Activated naive CD8-positive, alpha-beta T cell (primary cell): ENCODE measurements around the gene ABI3BP.
"Not testable (repeated sequence)": the region's sequence is repeated elsewhere in the genome, so short reads cannot be mapped to it uniquely, and the experiment has no call there.

Experiments used
- H3K27ac Mint-ChIP-seq: one replicate; pipeline ENCODE4 v1.8.0; 2021; ENCODE audit warnings: mixed read lengths
- H3K27me3 Mint-ChIP-seq: one replicate; pipeline ENCODE4 v1.8.0; 2021; ENCODE audit warnings: mixed read lengths
- H3K36me3 Mint-ChIP-seq: one replicate; pipeline ENCODE4 v1.8.0; 2021; ENCODE audit warnings: mixed read lengths
- H3K4me1 Mint-ChIP-seq: one replicate; pipeline ENCODE4 v1.8.0; 2021; ENCODE audit warnings: low read depth, mixed read lengths
- H3K4me3 Mint-ChIP-seq: one replicate; pipeline ENCODE4 v1.8.0; 2021; ENCODE audit warnings: mild to moderate bottlenecking, mixed read lengths
- H3K9me3 Mint-ChIP-seq: one replicate; pipeline ENCODE4 v1.8.0; 2021; ENCODE audit warnings: low read depth, mixed read lengths

ABI3BP gene

DNA sequence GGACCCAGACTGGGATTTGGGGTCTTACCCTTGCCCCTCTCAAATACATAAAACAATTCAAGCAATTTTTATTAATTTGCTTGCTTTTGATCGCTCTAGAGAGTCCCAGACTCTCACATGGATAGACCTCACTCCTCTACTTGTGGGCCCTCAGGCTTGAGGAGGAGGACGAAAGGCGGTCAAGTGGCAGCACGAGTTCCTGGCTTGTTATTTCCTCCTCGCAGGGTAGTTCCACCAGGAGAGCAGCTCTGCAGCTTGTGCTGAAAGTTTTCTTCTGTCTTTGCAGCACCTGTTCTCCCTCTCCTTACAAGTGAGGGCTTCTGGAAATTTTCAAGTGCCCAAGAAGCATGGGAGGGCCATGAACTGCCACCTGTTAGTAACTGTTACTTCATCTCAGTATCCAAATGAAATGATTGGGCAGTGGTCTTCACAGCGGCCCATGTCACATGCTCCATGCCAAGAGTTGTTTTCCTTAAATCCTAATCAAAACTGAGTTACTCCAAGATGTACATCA lies 22.7 kb downstream of the ABI3BP start:
- Mint-ChIP-seq H3K27ac (no peak overlapping the region), H3K36me3 (no peaks in the 10 kb centered on the region), H3K9me3 (no peaks in the 10 kb centered on the region), H3K4me1 (no peaks in the 10 kb centered on the region), H3K4me3 (no peak overlapping the region), H3K27me3 (peaks cover 5% of the 10 kb centered on the region)

DNA sequence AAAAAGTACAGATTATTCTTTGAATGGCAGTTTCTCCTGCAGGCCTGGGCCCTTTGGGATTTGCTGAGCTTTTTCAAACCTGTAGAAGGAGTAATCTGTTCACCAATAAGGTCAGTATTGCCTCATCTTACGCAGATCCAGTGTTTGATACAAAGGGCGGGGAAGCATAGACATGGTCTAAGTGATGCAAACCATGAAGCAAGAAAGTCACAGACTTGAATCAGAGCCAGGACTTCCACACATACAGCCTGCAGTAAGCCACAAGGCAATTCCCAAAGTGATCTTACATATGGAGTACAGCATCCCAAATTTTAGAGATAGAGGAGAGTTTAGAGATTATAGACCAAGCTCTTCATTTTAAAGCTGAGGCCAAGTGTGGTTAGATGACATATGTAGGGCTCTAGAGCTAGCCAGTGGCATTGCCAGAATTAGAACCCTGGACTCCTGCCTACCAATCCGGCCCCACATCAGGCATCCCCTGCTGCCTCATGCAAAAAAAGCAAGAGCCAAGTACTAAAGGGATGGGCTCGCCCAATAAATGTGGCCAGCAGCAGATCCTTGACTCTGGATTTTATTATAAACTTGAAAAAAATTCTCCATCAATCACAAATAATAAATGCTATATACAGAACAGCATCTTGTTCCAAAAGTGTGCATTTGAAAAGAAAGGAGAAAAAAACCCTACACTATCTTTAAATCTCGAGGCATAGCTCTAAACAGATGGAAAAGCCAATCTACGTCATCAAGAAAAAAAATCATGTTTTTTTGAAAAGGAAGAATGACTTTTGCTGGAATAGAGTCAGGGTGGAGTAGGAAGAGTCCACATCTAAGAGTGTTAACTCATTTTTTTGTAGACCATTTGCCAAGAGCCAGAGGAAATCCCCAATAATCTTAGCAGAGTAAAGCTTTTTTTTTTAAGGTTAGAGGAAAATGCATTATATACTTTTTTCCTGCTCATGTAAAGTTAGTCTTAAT lies 24.0 kb downstream of the ABI3BP start:
- Mint-ChIP-seq H3K4me1 (no peaks in the 10 kb centered on the region), H3K27me3 (peaks cover 5% of the 10 kb centered on the region), H3K4me3 (no peak overlapping the region), H3K9me3 (no peaks in the 10 kb centered on the region), H3K27ac (no peak overlapping the region), H3K36me3 (no peaks in the 10 kb centered on the region)

DNA sequence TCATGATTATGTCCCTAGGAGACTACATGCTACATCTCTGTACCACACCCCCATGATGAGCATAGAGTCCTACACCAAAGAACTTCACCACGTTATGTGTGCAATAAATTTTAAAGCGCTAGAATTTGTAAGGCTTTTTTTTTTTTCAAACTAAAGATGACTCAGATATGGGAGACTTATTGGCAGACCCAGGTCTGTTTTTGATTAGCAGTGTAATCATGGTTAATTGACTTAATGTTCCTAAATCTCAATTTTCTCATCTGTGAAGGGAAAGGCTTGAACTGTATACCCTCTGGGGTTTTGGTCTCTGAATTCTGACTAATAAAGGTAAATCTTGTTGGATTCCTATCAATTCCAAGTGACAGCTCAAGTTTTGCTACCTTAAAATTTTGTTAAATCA lies 26.4 kb downstream of the ABI3BP start:
- no peak overlapping the region for H3K4me3 Mint-ChIP-seq
- no peaks in the 10 kb centered on the region for H3K36me3 Mint-ChIP-seq
- peaks cover 5% of the 10 kb centered on the region for H3K27me3 Mint-ChIP-seq
- no peaks in the 10 kb centered on the region for H3K9me3 Mint-ChIP-seq
- no peak overlapping the region for H3K27ac Mint-ChIP-seq
- H3K4me1 Mint-ChIP-seq = no peaks in the 10 kb centered on the region

DNA sequence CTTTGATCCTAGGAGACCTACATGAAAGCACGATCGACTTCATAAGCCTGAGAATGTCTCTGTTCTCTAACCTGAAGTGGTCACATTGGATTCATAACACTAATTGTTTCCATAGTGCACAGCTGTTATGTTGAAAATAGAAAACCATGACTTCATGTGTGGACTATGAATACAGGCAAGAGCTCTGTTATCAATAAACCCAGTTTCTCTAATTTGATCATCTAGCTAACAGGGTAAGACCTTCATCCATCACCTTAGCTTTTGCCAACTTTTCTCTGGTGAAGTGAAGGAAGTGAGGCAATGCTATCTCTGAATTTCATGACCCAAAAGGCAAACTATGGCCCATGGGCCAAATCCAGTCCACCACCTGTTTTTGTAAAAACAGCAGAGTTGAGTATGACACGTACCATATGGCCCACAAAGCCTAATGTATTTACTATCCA lies 27.2 kb downstream of the ABI3BP start:
- Mint-ChIP-seq H3K4me3 (no peak overlapping the region), H3K9me3 (no peaks in the 10 kb centered on the region), H3K36me3 (no peaks in the 10 kb centered on the region), H3K27me3 (peaks cover 3% of the 10 kb centered on the region), H3K27ac (no peak overlapping the region), H3K4me1 (no peaks in the 10 kb centered on the region)

GRCh38 chr3:100963041-100963440 lies 30.2 kb downstream of the ABI3BP start:
- Mint-ChIP-seq H3K27ac (no peak overlapping the region), H3K27me3 (no peaks in the 10 kb centered on the region), H3K36me3 (no peaks in the 10 kb centered on the region), H3K4me3 (no peak overlapping the region), H3K4me1 (no peaks in the 10 kb centered on the region), H3K9me3 (peaks cover 7% of the 10 kb centered on the region)

- Mint-ChIP-seq H3K4me1 (no peaks in the 10 kb centered on the region), H3K36me3 (no peaks in the 10 kb centered on the region), H3K9me3 (peaks cover 7% of the 10 kb centered on the region), H3K4me3 (no peak overlapping the region), H3K27ac (no peak overlapping the region), H3K27me3 (peaks cover 2% of the 10 kb centered on the region)
These were observed 35.8 kb downstream of the ABI3BP start for GRCh38 chr3:100957261-100957986.

GRCh38 chr3:100956276-100956675 lies 36.9 kb downstream of the ABI3BP start:
- no peak overlapping the region for H3K27ac Mint-ChIP-seq

GRCh38 chr3:100954990-100955389 lies 38.2 kb downstream of the ABI3BP start:
- Mint-ChIP-seq H3K4me1 (no peaks in the 10 kb centered on the region), H3K27ac (no peak overlapping the region), H3K9me3 (peaks cover 3% of the 10 kb centered on the region), H3K27me3 (peaks cover 2% of the 10 kb centered on the region), H3K36me3 (no peaks in the 10 kb centered on the region), H3K4me3 (no peak overlapping the region)

More at GRCh38 chr3:100956276-100956675, 36.9 kb downstream of the ABI3BP start:
- H3K4me3 Mint-ChIP-seq = no peak overlapping the region
- peaks cover 7% of the 10 kb centered on the region for H3K9me3 Mint-ChIP-seq
- H3K36me3 Mint-ChIP-seq = no peaks in the 10 kb centered on the region
- H3K4me1 Mint-ChIP-seq = no peaks in the 10 kb centered on the region
- H3K27me3 Mint-ChIP-seq = peaks cover 2% of the 10 kb centered on the region

- H3K27me3 Mint-ChIP-seq = peaks cover 2% of the 10 kb centered on the region
- H3K36me3 Mint-ChIP-seq = no peaks in the 10 kb centered on the region
- H3K9me3 Mint-ChIP-seq = no peaks in the 10 kb centered on the region
- H3K4me3 Mint-ChIP-seq = no peak overlapping the region
- H3K27ac Mint-ChIP-seq = no peak overlapping the region
- H3K4me1 Mint-ChIP-seq = no peaks in the 10 kb centered on the region
These were observed 38.9 kb downstream of the ABI3BP start for GRCh38 chr3:100954199-100954935.

DNA sequence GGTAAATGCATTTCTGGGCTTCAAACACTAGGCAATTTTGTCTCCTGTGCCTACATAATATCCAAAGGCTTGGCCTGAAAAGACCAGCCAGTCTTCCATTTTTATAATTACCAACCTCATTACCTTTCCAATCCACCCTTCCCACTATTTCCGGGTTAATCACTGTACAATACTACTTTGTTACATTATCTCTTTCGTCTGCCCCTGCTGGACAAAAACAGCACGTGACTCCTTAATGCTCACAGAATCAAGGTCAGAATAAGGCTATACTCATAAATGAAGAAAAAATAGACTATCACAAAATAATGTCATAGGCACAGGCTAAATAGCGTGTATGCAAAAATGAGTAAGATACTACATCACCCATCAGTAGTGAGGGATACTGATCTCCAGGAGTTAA lies 40.1 kb downstream of the ABI3BP start:
- no peak overlapping the region for H3K27ac Mint-ChIP-seq
- no peaks in the 10 kb centered on the region for H3K4me1 Mint-ChIP-seq
- H3K4me3 Mint-ChIP-seq = no peak overlapping the region
- peaks cover 2% of the 10 kb centered on the region for H3K27me3 Mint-ChIP-seq
- no peaks in the 10 kb centered on the region for H3K36me3 Mint-ChIP-seq
- no peaks in the 10 kb centered on the region for H3K9me3 Mint-ChIP-seq

GRCh38 chr3:100947119-100947518 lies 46.1 kb downstream of the ABI3BP start:
- no peak overlapping the region for H3K27ac Mint-ChIP-seq
- H3K27me3 Mint-ChIP-seq = peaks cover 2% of the 10 kb centered on the region
- H3K4me3 Mint-ChIP-seq = no peak overlapping the region
- H3K4me1 Mint-ChIP-seq = no peaks in the 10 kb centered on the region
- H3K9me3 Mint-ChIP-seq = no peaks in the 10 kb centered on the region
- H3K36me3 Mint-ChIP-seq = no peaks in the 10 kb centered on the region

- H3K9me3 Mint-ChIP-seq, H3K36me3 Mint-ChIP-seq, H3K4me3 Mint-ChIP-seq, H3K4me1 Mint-ChIP-seq, H3K27ac Mint-ChIP-seq, H3K27me3 Mint-ChIP-seq: not testable (repeated sequence)
These were observed 47.1 kb downstream of the ABI3BP start for GRCh38 chr3:100946096-100946495.

DNA sequence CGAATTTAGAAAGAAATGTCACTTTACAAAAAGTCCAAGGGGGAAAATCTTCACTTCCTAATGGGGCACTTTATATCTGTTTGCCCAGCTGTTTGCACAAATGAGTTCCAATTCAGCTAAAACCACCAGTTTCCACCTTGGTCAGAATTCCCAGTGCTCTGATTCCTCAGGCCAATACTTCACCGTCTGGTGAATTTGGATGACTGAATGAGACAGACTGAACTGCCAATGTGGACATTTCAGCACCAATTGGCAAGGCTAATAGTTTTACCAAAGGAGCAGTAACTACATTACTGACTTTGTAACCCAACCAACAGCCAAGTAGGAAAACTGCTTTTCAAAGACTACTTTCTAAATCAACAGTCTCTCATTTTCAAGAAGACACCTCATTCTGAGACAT lies 51.8 kb downstream of the ABI3BP start:
- no peaks in the 10 kb centered on the region for H3K9me3 Mint-ChIP-seq
- no peaks in the 10 kb centered on the region for H3K36me3 Mint-ChIP-seq
- peaks cover 7% of the 10 kb centered on the region for H3K27me3 Mint-ChIP-seq
- no peaks in the 10 kb centered on the region for H3K4me1 Mint-ChIP-seq
- H3K4me3 Mint-ChIP-seq = no peak overlapping the region
- no peak overlapping the region for H3K27ac Mint-ChIP-seq

GRCh38 chr3:100941041-100941440 lies 52.2 kb downstream of the ABI3BP start:
- peaks cover 7% of the 10 kb centered on the region for H3K27me3 Mint-ChIP-seq
- H3K9me3 Mint-ChIP-seq = no peaks in the 10 kb centered on the region
- H3K36me3 Mint-ChIP-seq = no peaks in the 10 kb centered on the region
- H3K4me3 Mint-ChIP-seq = no peak overlapping the region
- no peaks in the 10 kb centered on the region for H3K4me1 Mint-ChIP-seq
- no peak overlapping the region for H3K27ac Mint-ChIP-seq

DNA sequence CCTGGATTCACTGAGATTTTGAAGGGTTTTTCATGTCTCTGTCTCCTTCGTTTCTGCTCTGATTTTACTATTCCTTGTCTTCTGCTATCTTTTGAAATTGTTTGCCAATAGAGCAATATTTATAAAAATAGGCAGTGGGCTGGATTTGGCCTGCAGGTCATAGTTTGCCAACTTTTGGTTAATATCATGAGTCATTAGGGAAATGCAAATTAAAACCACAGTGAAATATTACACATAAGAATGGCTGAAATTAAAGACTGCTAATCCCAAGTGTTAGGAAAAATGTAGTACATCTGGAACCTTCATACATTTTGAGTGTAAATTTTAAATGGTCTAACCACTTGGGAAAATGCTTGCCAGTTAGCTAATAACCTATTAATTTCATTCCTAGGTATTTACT lies 56.3 kb downstream of the ABI3BP start:
- Mint-ChIP-seq H3K4me3 (no peak overlapping the region), H3K9me3 (no peaks in the 10 kb centered on the region), H3K36me3 (no peaks in the 10 kb centered on the region), H3K27me3 (peaks cover 5% of the 10 kb centered on the region), H3K4me1 (no peaks in the 10 kb centered on the region), H3K27ac (no peak overlapping the region)
